Mononuclear cell (primary cell): ENCODE measurements around the gene C17orf100. TPM values are rescaled to one million over a fixed set of nuclear protein-coding genes. Genes with fewer than 3 reads are reported as not detected.
"Not testable (repeated sequence)": the region's sequence is repeated elsewhere in the genome, so short reads cannot be mapped to it uniquely, and the experiment has no call there.

Experiments
- H3K27me3 ChIP-seq: 2 replicates; pipeline ENCODE4 v1.6.0; 2011; ENCODE audit warnings: low read length, control low read depth; ENCODE audit not compliant: insufficient read depth
- H3K4me1 ChIP-seq: 2 replicates; pipeline ENCODE4 v1.5.1; 2011; ENCODE audit warnings: mild to moderate bottlenecking, low read length, control low read depth; ENCODE audit not compliant: insufficient read depth
- H3K4me3 ChIP-seq: 2 replicates; pipeline ENCODE4 v1.5.1; 2011; ENCODE audit warnings: mild to moderate bottlenecking, low read length, moderate library complexity
- H3K9me3 ChIP-seq: 2 replicates; pipeline ENCODE4 v1.5.1; 2011; ENCODE audit warnings: low read depth, mild to moderate bottlenecking, control low read depth, low read length
- total RNA-seq: library from RNA; depleted of rRNA; stranded (reverse); fragments of >200 nt; gene quantifications from one replicate; pipeline ENCODE4 v1.2.3, GENCODE V29; 2012

Gene C17orf100
- total RNA-seq, 1 donor, result 0.63 TPM

- peaks cover 22% of the 10 kb centered on the region for H3K4me1 ChIP-seq
- H3K27me3 ChIP-seq, result no peaks in the 10 kb centered on the region
- H3K9me3 ChIP-seq, result no peaks in the 10 kb centered on the region
Observed at GRCh38 chr17:6637458-6637840, 14.1 kb upstream of the C17orf100 start.

DNA sequence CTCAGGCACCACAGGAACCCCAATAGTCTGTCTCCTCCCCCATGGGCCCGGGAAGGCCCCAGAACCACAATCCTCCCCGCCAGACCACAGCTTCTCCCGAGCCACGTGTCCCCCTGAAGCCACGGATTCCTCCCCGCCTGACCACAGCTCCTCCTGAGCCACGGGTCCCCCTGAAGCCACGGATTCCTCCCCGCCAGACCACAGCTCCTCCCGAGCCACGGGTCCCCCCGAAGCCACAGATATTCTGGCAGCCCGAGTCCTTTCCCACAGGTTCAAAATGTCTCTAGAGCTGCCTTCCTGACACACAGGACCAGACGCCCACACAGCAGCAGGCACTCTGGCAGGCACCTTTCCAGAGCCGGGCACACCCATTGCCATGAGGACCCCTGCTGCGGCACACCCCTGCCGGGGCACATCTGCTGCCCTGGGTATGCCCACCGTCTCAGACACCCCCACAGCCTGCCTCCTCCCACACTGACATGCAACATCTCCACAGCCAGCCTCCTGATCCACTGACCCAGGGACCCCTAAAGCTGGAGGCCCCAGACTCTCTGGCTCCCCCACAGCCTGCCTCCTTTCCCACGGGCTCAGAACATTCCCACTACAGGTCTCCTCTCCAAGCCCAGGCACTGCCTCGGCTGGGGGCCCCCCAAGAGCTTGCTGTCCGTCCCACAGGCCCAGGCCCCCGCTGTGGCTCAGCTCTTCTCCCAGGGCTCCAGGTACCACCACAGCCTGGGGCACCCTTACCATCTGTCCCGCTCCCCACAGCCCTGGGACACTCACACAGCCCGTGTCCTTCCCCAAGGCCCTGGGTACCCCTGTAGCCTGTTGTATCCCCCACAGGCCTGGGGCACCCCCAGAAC is 13.3 kb upstream of the C17orf100 start:
- peaks cover 22% of the 10 kb centered on the region for H3K4me1 ChIP-seq
- H3K9me3 ChIP-seq, result no peaks in the 10 kb centered on the region
- no peak overlapping the region for H3K4me3 ChIP-seq
- no peaks in the 10 kb centered on the region for H3K27me3 ChIP-seq

More at GRCh38 chr17:6637458-6637840, 14.1 kb upstream of the C17orf100 start:
- no peak overlapping the region for H3K4me3 ChIP-seq

DNA sequence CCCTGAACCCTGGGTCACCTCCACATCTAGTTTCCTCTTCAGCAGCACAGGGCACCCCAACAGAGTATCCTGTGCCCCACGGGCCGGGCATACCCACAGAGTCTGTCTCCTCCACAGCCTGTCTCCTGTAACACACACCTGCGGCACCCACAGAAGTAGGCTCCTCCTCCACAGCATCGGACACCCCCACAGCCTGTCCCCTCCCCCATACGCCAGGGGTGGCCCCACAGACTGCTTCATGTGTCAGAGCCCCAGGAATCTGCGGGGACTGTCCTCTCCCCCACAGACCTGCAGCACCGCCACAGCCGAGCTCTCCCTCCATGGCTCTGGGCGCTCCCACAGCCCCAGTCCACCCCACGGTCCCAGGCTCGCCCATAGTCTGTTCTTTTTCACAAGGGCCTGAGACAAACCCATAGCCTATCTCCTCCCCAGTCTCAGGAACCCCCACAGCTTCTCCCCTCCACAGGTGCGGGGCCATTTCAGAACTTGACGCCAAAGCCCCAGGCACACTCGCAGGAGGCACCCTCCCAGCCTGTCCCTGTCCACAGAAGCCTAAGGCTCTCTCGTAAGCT is 12.5 kb upstream of the C17orf100 start:
- Histone ChIP-seq H3K27me3 (no peaks in the 10 kb centered on the region), H3K4me1 (peaks cover 22% of the 10 kb centered on the region), H3K4me3 (peak overlapping the region; percentile 86), H3K9me3 (no peaks in the 10 kb centered on the region)

- H3K27me3 ChIP-seq, result no peaks in the 10 kb centered on the region
- peaks cover 22% of the 10 kb centered on the region for H3K4me1 ChIP-seq
- H3K9me3 ChIP-seq, result no peaks in the 10 kb centered on the region
- H3K4me3 ChIP-seq, result peak overlapping the region; percentile 86
Observed at GRCh38 chr17:6639586-6640535, 11.7 kb upstream of the C17orf100 start.

DNA sequence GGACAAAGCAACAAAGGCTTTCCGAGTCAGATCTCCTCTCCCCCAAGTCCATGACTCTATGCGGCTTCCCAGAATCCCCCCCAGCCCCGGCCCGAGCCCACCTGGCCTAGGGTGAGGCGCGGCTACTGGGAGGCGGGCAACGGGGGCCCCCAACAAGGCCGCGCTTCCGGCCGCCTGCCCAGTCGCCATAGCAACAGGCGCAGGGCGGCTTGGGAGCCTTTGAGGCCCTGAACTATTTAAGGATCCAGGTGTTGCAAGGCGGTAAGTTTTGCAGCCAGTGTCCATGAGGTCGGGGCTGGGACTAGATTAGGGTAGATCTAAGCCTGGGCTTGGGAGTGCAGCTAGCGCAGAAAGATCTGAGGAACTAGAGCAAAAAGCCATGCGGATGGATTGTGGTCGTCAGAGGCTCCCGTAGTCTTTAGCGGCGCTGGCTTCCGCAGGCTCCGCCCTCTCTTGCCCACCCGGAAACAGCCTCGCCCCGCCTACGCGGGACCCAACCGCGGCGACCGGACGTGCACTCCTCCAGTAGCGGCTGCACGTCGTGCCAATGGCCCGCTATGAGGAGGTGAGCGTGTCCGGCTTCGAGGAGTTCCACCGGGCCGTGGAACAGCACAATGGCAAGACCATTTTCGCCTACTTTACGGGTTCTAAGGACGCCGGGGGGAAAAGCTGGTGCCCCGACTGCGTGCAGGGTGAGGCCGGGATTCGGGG is 10.9 kb upstream of the C17orf100 start, which contains the start of the genes KIAA0753 and TXNDC17:
KIAA0753 (minus strand) TSS at position 176 of the 711 bp plus-strand sequence. CDS start 5,608 bp downstream, outside the sequence.
TXNDC17 (plus strand) TSS at position 525 of the 711 bp plus-strand sequence; CDS start at position 548, 23 bp downstream.
- Histone ChIP-seq H3K27me3 (no peaks in the 10 kb centered on the region), H3K9me3 (no peaks in the 10 kb centered on the region), H3K4me3 (peak within 1 kb of the TSS; percentile 86)

DNA sequence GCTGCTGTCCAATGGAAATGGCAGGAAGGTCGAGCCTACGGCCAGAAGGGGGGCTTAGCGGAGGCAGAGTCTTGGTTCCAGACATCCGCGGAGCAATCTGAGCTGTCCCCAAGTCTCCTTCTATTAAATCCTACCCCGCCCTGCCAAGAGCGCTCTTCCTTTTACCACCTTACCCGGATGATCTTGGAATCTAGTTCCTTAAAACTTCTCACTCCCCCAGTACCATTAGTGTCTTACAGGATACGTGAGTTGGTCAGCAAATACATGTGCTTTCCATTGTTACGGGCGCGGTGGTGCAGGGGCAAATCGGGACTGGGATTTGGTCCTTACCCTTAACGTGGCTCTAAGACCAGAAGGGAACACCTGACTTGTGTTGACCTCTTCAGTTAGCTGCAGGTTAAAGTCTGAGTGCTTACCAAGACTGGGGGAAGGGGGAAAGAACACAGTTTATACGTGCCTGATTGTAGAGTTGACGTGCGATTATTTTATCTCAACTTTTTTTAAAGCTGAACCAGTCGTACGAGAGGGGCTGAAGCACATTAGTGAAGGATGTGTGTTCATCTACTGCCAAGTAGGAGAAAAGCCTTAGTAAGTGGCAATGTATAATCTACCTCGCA is 10.2 kb upstream of the C17orf100 start:
- Histone ChIP-seq H3K9me3 (no peaks in the 10 kb centered on the region), H3K4me3 (peak overlapping the region; percentile 86), H3K4me1 (peaks cover 22% of the 10 kb centered on the region), H3K27me3 (no peaks in the 10 kb centered on the region)

More for the DNA sequence above, 10.9 kb upstream of the C17orf100 start, which contains the start of the genes KIAA0753 and TXNDC17:
- H3K4me1 ChIP-seq, result peaks cover 22% of the 10 kb centered on the region

GRCh38 chr17:6642592-6642991 is 9.0 kb upstream of the C17orf100 start:
- H3K4me3 ChIP-seq, result no peak overlapping the region
- H3K27me3 ChIP-seq, result no peaks in the 10 kb centered on the region
- H3K9me3 ChIP-seq, result no peaks in the 10 kb centered on the region
- H3K4me1 ChIP-seq, result peaks cover 22% of the 10 kb centered on the region

- peaks cover 21% of the 10 kb centered on the region for H3K4me1 ChIP-seq
- H3K9me3 ChIP-seq, result no peaks in the 10 kb centered on the region
- no peak overlapping the region for H3K4me3 ChIP-seq
- no peaks in the 10 kb centered on the region for H3K27me3 ChIP-seq
Observed at GRCh38 chr17:6643451-6644125, 8.0 kb upstream of the C17orf100 start.

- H3K4me1 ChIP-seq, result peaks cover 17% of the 10 kb centered on the region
- H3K9me3 ChIP-seq, result no peaks in the 10 kb centered on the region
- no peaks in the 10 kb centered on the region for H3K27me3 ChIP-seq
- H3K4me3 ChIP-seq, result no peak overlapping the region
Observed at GRCh38 chr17:6648181-6648580, 3.4 kb upstream of the C17orf100 start.

DNA sequence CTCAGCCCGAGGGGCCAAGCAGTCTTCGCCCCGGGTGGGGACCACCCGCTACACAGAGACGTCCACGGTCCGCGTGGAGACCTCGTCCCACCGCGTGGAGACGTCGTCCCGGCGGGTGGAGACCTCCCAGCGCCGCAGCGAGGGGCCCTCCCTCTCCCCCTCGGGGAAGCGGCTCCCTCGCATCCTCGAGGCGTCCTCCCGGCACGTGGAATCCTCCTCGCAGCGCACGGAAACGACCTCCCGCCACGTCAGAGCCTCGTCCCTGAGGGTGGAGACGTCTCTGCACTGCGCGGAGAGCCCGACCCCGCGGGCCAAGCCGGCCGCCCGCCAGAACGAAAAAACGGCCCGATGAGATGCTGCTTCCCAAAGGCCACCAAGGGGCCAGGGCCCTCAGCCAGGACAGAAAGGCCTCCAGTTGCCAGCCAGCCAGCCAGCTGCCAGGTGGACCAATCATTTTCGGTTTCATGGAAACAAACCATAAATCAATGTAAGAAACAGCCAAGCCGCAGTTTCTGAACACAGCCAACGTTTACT is 424 bp downstream of the C17orf100 start:
- H3K4me1 ChIP-seq, result peaks cover 17% of the 10 kb centered on the region
- H3K27me3 ChIP-seq, result peaks cover 5% of the 10 kb centered on the region
- H3K9me3 ChIP-seq, result no peaks in the 10 kb centered on the region
- H3K4me3 ChIP-seq, result peak overlapping the region; percentile 92

- Histone ChIP-seq H3K4me1 (peaks cover 32% of the 10 kb centered on the region), H3K4me3 (no peak overlapping the region), H3K9me3 (no peaks in the 10 kb centered on the region), H3K27me3 (peaks cover 5% of the 10 kb centered on the region)
Observed at GRCh38 chr17:6654841-6655731, 3.5 kb downstream of the C17orf100 start.

DNA sequence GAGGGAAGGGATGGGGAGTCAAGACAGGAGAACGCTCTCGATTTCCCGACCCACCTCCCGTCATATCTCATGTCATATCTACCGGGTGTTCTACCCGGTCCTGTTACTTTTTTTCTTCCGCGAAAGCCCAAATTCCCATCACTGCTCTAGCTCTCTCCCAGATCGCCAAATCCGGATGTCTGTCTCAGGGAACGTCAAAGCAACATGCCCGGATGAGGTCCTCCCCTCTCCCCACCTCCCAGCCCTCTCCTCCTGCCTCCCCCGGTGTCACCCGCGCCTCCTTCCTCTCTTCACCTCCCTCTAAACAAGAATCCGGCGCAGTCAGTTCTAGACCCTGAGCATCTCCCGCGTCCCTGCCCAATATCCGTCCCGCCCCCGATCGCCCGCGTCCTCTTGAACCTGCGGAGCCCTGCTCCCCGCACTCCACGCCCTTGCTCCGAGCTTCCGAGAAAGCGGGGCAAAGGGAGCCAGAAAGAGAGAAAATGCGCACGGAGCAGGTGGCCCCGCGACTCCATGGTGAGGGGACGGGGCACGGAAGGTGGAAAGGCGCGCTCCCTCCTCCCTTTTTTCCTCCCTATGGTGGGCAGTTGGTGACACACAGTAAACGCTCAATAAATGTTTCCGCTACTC is 4.3 kb downstream of the C17orf100 start:
- not testable (repeated sequence) for H3K27me3 ChIP-seq, H3K9me3 ChIP-seq, H3K4me3 ChIP-seq
- peaks cover 32% of the 10 kb centered on the region for H3K4me1 ChIP-seq
